Measurements from ENCODE around the gene NEK3.
"Not testable (repeated sequence)": the region's sequence is repeated elsewhere in the genome, so short reads cannot be mapped to it uniquely, and the experiment has no call there.

NEK3 gene

DNA sequence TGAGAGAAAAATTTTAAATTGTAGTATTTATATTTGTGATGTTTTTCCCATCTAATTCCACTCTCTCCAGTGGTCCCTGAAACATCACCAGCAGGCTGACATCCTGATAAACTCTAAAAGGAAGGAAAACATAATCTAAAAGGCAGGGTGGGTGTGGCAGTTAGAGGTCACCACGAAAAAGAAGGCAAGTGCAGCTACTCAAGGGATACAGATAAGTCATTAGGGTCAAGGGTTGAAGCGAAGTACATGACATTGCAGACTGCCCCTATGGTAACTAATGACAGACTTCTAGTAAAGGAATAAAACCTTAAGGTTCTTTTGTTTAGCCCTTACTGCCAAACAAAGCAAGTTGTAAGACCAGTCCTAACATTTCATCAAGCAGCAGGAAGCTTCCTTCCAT is 6.0 kb upstream of the NEK3 start:
- DNase-seq (ENCODE audit: low spot score): no peak

DNA sequence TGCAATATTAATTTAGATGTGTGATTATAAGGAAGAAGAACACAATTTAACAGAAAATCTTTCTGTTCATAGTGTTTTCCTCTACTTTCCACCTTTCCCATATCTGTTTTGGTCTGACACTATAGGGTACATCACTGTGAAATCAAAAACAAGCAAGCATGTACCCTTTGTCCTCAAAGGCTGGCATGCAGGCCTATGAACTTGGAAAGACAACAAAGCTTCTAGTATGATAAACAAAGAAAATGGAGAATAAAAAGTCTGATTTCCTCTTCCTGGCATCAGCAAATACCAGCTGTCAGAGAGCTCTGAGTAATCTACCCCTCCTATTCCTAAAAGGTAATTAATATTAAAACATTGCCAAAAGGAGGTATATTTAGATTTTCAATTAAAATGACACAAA is 5.6 kb upstream of the NEK3 start:
- DNase-seq (ENCODE audit: low spot score): no peak

DNA sequence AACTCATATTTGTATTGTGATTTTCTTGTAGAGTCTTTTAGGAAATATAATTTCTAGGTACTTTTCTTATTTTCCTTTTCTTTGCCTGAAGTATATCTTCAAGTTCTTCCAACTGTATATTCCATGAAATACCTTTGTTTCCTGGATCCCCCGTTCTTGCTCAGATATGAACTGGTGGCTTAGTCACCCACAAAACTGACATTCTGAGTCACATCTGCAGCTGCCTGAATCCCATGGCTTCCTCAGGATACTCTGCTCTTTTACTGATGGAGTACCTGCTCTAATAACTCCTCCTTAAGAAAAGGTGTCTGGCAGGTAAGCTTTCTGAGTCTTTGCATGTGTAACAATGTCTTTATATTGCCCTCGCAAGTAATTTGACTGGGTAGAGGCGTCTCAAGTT is 4.5 kb upstream of the NEK3 start:
- DNase-seq (ENCODE audit: low spot score): not testable (repeated sequence)

DNA sequence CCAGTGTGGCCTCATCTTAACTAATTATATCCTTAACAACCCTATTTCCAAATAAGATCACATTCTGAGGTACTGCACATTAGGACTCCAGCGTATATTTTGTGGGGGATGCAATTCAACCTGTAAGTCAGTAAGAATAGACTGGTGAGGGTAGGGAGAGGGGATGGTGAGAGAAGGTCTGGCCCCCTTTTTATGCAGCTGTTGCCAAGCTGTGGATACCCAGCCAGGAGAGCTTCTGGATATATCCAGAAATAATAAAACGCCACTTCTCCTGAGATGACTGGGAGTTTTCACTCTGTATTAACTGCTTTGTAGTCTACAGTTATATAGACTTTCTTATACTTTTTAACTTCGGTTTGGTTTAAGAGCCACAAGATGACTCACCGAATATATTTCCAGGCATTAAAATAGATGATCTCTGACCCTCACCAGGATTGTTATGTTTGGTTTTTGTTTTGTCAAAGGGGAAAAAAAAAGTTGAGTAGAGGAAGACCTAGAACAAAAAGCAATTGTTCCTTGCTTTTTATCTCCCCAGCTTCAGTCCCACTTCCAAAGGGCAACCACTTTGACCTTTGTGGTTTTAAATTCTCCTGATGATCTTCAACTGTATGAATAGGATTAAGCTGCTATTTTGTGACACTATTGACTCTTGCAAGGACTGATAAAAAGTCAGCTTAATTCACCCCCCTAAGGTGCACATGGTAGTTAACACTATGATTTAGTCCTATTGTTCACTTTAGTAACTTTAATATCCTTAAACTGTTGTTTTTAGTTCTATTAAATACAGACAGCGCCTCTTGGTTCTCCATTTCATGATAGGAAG is 3.1 kb upstream of the NEK3 start:
- no peak for DNase-seq (ENCODE audit: low spot score)

DNA sequence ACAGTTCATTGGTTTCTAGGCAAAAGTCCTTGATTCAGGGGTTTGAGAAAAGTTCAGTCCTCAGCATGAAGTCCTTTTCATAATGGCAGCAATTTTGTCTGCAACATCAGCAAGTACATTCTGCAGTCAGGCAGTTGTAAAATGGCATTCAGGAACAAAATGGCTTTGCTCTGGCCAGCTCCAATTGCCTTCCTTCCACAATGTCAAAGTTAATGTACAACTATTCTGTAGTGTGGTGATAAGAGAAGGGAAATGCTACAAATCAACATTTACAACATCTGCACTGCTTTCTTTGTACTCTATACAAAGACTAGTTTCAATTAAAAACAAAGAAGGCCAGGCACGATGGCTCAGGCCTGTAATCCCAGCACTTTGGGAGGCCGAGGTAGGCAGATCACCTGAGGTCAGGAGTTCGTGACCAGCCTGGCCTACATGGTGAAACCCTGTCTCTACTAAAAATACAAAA is 1.8 kb upstream of the NEK3 start:
- DNase-seq (ENCODE audit: low spot score): no peak

DNA sequence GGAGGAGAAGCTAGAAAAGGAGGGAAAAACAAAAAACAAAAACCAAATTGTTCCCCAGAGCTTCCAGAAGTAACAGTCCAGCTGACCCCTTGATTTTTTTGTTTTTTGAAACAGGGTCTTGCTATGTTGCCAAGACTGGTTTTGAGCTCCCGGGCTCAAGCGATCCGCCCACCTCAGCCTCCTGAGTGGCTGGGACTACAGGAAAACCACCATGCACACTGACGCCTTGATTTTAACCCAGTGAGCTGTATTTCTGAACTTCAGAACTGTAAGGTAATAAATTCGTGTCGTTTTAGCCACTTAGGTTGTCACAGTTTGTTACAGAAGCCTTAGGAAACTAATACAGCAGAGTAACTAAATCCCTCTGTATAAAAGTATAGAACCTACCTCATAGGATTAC is 1.1 kb upstream of the NEK3 start:
- no peak for DNase-seq (ENCODE audit: low spot score)

DNA sequence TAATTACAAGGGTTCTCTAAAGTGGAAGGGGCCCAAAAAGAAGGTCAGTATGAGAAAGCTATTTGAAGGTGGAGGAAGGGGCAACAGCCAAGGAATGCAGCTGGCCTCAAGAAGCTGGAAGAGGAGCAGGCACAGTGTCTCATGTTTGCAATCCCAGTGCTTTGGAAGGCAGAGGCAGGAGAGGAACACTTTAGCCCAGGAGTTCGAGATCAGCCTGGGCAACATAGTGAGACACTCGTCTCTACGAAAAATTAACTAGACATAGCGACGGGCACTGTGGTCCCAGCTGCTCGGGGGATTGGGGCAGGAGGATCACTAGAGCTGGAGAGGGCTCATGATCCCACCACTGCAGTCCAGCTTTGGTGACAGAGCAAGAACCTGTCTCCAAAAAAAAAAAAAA is 656 bp upstream of the NEK3 start:
- no peak for DNase-seq (ENCODE audit: low spot score)

DNA sequence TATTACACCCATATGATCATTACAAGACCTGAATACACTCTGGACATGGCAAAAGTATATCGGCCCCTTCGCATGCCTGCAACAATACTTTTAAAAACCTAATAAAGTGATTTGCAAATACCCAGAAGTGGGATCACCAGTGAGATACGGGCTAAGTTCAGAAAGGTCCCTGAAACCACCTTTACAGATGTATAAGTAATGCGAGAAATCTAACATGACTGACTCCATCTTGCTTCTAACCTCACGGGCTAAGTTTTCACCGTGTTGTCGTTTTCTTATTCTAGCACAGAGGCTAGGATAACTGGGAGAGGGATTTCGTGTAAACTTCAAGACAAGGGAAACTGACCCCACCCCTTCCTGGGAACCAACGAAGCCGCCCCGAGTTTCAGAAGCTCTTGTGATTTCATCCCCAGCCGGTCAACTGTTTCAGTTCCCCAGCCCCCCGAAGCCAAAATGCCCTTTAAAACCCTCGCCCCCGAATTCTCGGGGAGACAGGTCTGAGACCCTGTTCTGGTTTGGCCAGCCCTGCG is 703 bp downstream of the NEK3 start:
- DNase-seq (ENCODE audit: low spot score): no peak

DNA sequence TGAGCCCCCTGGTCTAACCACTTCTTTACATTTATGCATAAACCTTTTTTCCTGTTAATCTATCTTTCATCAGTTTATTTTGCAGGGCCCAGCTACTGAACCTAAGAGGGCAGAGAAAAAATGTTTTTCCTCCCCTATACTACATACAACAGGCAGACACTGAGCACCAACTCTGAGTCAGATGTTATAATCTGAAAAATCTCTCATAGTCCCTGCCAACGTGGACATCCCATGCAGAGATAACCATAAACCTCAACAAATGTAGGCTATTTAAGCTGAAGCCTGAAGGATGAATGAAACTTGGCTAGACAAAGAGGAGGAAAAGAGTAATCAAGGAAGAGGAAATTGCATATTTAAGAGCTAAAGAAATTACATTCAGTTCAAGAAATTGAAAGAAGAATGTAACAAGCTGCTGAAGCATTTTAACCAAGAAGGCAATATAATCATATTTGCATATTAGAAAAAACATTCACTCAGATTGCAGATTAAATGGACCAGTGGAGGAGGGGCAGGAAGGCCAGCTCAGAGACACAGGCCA is 2.6 kb downstream of the NEK3 start:
- no peak for DNase-seq (ENCODE audit: low spot score)

DNA sequence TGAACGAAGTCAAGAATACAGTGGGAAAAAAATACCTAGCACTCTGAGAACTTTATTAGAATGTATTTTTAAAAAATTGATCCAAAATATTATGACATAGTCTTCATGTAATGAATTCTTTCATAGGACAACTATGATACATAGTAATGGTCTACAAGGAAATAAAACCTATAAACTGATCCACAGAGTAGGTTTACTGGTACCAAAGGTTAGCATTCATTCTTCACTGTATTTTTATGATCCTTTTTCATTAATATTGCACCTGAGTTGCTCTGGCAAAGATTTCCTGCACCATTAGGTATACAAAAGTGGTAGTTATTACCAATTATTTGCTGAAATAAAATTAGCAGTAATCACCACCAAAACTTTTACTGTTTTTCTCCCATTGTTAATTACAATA is 4.2 kb downstream of the NEK3 start:
- no peak for DNase-seq (ENCODE audit: low spot score)

DNA sequence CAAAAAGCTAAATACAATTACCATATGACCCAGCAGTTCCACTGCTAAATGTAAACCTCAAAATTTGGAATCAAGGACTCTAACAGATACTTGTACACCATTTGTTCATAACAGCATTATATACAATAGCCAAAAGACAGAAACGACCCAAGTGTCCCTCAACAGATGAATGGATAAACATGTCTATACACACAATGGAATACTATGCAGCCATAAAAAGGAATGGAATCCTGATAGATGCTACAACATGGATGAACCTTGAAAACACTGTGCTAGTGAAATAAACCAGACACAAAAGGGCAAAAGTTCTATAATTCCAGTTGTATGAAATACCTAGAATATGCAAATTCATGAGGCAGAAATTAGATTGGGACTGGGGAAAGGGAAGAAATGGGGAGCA is 12.2 kb downstream of the NEK3 start:
- DNase-seq (ENCODE audit: low spot score): no peak

DNA sequence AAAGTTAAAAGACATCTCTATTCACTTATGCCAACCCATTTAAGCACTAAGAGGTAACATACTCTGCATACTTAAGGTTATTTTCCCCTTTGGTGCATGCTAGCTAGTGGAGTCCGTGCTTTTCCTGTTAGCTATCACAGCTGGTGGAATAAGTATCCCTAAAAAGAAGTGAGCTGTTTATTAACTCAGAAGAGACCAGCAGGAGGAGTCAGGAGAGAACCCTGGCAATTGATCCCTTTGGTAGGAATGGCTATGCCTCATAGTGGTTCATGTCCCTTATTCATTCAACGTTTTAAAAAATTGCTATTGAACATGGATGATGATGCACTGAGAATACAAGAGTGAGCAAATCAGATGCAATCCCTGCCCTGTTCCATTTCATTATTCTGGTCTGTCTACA is 18.1 kb downstream of the NEK3 start:
- DNase-seq (ENCODE audit: low spot score): no peak

DNA sequence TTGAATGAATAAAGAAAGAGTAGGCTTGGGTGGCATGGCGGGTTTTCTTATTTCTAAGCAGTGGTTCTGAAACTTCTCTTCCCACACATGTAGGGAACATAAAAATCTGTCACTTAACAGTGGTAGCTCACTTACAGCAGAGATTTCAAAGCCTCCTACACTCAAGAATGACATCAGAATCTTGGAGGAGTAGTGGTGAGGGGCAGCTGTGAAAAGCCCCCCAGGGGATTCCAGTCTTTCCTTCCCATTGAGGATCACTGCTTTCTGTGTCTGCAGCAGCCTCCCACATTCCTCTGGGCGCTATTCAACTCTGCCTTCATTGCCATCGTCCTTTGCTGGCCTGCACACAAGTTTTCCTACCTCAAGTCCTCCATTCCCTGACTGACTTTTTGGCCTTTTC is 21.9 kb downstream of the NEK3 start:
- DNase-seq (ENCODE audit: low spot score): no peak

DNA sequence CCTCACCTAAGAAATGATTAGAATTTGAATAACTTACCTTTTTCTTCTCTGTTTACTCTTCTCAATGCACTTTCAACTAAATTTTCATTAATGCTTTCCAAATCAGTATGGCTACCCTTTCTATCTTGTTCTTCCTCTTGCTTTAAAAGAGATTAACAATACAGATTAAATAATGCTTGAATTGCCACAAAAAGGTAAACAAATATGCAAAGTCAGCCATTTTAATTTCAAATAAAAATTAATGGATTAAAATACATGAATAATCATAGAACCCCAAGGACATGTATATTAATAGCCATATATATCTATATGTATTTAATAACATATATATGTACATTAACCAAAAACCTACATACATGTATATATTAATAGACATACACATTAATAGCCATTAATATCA is 22.6 kb downstream of the NEK3 start:
- no peak for DNase-seq (ENCODE audit: low spot score)

DNA sequence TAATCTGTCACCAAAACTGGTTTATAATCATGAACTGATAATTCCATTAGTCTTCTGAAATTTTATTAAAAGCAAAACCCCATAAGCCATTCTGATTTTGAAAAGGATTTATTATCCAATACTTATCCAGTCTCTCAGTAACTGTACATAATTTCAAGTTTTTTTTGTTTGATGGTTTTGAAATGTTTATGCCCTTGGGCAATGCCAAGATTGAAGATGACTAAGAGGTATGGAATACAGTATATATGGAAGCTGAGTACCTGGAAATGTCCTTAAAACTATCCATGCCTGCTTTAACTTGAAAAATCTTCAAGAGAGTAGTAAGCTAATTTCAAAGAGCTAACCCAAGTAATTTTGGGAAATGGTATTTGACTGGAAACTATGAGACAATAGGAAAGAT is 28.8 kb downstream of the NEK3 start:
- DNase-seq (ENCODE audit: low spot score): no peak

DNA sequence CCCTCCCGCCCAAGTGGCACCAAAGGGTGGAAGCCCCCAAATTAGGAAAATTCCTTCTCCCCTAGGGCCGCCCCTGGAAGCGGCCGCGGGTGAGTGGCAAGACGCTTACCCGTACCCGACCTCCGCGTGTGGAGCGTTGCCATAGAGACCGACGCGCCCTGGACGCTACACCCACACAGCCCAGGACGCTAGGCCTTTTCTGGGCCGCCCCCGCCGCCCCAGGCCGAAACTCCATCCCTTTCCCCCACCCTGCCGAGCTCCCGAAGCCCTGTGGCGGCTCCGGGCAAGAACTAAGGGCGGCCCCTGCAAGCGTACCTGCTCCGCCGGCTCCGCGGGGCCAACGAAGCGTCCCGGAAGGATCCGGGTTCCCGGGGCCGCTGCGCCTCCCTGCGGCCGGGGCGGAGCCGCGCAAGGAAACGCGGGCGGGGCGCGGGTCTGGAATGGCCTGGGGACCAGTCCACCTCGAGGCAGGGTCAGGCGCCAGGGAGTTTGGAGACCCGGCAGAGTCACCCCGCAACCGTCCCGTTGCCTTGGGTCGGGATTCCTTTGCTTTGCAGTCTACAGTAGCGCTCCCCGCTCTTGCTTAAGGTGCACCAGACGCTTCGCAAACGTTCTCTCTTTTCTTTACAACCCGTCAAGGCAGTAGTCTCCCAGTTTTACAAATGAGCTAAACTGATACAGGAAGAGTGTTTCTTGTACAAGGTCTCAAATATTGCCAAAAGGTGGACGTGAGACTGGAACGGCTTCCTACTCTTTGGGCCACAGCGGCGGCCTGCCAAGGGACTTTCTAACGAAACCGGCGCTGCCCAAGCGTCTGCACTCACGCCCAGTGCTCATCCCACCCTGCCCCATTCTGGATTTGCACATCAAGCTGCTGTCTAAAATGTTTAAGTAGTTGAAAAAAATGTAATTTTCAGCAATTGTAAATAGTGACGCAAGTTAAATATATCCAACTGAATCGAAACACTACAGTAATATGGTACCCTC is 30.4 kb downstream of the NEK3 start, which contains the start of gene NEK5:
Gene NEK5 (minus strand): TSS at position 360 of the 987 bp plus-strand sequence. CDS start 1,591 bp downstream, outside the sequence.
- DNase-seq (ENCODE audit: low spot score): peak; percentile 32

DNA sequence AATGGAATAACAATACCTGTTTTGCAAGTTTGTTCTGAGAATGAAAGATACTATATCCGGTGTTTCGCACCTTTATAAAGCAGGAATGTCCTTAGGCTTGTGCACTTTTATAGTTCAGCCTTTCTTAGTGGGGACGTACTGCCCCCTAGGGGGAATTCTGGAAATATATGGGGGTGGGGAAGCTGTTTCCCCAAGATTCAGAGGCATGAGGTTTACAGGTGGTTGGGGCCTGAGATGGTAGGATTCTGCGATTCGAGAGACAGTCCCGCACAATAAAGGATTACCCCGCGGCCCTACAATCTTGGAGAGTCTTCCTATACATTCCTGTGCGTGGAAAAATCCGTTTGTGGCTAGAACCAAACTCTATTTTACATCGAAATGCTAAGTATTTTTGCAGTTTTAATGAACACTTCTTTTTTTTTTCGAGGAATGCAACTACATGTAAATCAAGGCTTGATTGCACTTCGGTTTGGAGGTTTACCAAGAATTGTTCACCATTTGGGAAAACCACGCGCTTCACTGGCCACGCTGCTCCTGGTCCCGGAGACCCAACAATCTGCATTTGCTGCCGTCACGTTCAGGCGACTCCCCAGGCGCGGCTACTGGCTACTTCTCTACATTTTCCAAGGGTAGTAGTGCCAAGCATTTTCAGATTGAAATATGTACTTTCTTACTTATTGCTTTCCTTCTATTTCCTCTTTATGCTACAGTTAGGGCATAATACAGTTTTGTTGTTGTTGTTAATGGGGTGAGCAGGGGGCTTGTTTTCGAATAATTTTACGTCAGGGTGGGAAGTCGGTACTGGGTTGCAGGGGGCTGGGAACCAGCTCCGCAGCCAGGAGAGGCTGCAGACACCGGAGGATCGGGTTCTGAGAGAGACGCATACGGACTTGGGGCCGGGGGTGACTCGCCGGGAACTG is 31.4 kb downstream of the NEK3 start:
- peak; percentile 72 for DNase-seq (ENCODE audit: low spot score)

DNA sequence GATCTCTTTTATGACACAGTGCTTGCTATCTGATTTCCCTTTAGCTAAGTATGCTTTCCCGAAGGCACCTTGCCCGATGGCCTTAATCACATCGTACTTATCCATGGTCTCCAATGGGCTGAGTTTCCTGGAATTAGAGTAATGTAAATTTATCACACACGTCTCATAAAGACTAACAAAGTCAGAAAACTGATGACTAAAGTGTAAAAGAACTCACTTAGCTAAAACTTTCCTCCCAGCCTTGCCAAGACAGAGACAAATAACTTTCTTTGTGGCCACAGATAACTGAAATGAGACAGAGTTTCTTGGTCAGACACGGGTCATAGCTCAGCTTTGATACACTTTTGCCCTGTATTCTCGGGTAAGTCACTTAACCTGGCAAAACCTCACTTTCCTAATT is 32.0 kb downstream of the NEK3 start:
- DNase-seq (ENCODE audit: low spot score): no peak

DNA sequence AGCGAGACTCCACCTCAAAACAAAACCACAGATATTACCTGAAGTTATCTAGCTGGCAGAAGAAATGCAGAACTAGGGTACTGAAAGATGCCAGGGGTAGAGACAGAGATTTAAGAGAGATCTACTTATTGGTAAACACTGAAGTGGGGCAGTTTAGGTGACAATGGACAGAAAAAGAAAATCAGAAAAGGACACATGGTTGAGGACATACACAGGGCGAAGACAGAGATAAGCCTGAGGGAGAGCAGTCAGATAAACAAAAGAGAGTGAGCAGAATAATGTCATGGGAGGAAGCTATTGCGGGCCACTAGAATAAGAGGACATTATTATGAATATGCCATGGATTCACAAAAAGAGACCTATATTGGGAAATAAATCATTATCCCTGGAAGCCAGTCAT is 33.9 kb downstream of the NEK3 start:
- no peak for DNase-seq (ENCODE audit: low spot score)

DNA sequence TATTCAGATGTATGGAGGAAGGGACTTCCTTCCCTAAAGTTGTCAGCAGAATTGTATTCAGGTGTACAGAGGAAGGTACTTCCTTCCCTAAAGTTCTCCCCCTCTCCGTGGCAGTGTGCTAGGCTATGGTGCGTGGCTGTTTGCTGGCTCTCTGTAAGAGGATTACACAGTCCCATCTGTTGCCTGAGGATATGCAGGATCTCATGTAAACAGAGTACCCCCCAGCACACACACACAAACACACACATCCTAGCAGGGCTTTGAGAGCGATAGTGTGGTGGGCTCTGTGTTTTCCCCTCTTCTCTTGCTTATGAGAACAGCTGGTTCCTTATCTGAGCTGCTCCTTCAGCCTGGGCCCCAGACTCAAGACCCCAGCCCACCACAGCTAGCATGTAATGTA is 40.8 kb downstream of the NEK3 start:
- DNase-seq (ENCODE audit: low spot score): no peak

DNA sequence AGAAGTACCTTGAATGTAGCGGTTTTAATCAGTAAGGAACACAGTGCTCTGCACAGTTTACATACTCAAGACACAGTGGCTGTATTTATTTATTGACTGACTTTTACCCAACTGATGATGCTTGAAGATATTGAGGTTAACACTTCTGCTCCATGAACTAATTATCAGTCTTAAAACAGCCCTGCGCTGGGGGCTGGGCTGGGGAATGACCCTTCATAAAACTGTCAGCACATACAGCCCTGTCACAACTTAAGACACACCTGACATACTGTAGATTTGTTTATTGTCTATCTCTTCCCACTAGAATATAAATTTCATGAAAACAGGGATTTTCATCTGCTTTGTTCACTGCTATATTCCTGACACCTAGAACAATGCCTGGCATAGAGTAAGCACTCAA is 41.3 kb downstream of the NEK3 start:
- no peak for DNase-seq (ENCODE audit: low spot score)

Data from CD4-positive, alpha-beta T cell treated with Interleukin-2 at 100 ng/mL for 4 hours (primary cell).